Lower lobe of right lung (tissue), 2 donors: ENCODE data around the gene PRKN. TPM values are rescaled to one million over a fixed set of nuclear protein-coding genes. Genes with fewer than 3 reads are reported as not detected.

ENCODE experiments used
- ATAC-seq, 2 donors: fragments of 200-7000 bp; cut with Tn5 transposase; one replicate each; pipeline ENCODE4 v1.9.1; 2020 to 2022; ENCODE audit warnings: mild to moderate bottlenecking in 2 of 2, moderate library complexity in 2 of 2
- DNase-seq: peaks from one replicate; pipeline ENCODE4 v3.0.0-alpha.2; 2020
- H3K27ac ChIP-seq: fragments of 200-600 bp; one replicate; pipeline ENCODE4 v1.8.0; 2022
- H3K27me3 ChIP-seq: fragments of 200-600 bp; one replicate; pipeline ENCODE4 v1.8.0; 2022; ENCODE audit warnings: low read depth
- H3K36me3 ChIP-seq: fragments of 200-600 bp; one replicate; pipeline ENCODE4 v1.8.0; 2022; ENCODE audit warnings: mild to moderate bottlenecking
- H3K4me1 ChIP-seq: fragments of 200-600 bp; one replicate; pipeline ENCODE4 v1.8.0; 2022
- H3K4me3 ChIP-seq: fragments of 200-600 bp; one replicate; pipeline ENCODE4 v1.8.0; 2022; ENCODE audit warnings: mild to moderate bottlenecking
- H3K9me3 ChIP-seq: fragments of 200-600 bp; one replicate; pipeline ENCODE4 v1.8.0; 2022
- intact Hi-C: fragments of 100-400 bp; cut with DNase I; formaldehyde crosslinking; loops from one replicate; pipeline ENCODE4 v1.11.0; 2022
- total RNA-seq: library from RNA; stranded (reverse); fragmentation: NEBNext Ultra II Directional; extraction: Animal tissue kit (Norgen Biotek cat#: 25700); gene quantifications from one replicate; pipeline ENCODE4 v1.2.1, GENCODE V29; 2021
- TF ChIP-seq, protein P1 (sequence below): fragments of 200-600 bp; IDR thresholded peaks from one replicate; pipeline ENCODE4 v1.8.0; 2022; ENCODE audit warnings: antibody characterized with exemption, mild to moderate bottlenecking
- donor health status: DM: no; HTN: yes; CAD: no; lungs with severe emphysema.

PRKN gene
- total RNA-seq, 1 donor from 2014 or later: 6.1 TPM

- Histone ChIP-seq H3K36me3 (no peaks in the 10 kb centered on the region), H3K27ac (no peak overlapping the region), H3K9me3 (no peaks in the 10 kb centered on the region), H3K4me1 (no peaks in the 10 kb centered on the region), H3K4me3 (no peak overlapping the region), H3K27me3 (no peaks in the 10 kb centered on the region)
- TF ChIP-seq, protein P1, sequence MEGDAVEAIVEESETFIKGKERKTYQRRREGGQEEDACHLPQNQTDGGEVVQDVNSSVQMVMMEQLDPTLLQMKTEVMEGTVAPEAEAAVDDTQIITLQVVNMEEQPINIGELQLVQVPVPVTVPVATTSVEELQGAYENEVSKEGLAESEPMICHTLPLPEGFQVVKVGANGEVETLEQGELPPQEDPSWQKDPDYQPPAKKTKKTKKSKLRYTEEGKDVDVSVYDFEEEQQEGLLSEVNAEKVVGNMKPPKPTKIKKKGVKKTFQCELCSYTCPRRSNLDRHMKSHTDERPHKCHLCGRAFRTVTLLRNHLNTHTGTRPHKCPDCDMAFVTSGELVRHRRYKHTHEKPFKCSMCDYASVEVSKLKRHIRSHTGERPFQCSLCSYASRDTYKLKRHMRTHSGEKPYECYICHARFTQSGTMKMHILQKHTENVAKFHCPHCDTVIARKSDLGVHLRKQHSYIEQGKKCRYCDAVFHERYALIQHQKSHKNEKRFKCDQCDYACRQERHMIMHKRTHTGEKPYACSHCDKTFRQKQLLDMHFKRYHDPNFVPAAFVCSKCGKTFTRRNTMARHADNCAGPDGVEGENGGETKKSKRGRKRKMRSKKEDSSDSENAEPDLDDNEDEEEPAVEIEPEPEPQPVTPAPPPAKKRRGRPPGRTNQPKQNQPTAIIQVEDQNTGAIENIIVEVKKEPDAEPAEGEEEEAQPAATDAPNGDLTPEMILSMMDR: no peak
- intact Hi-C loops: no loop called here
- ATAC-seq (no peak), DNase-seq (no peak)
Observed at GRCh38 chr6:161747506-161747905, 980.1 kb downstream of the PRKN start.

- Histone ChIP-seq H3K27ac (no peak overlapping the region), H3K36me3 (no peaks in the 10 kb centered on the region), H3K27me3 (no peaks in the 10 kb centered on the region), H3K4me3 (no peak overlapping the region), H3K4me1 (no peaks in the 10 kb centered on the region), H3K9me3 (no peaks in the 10 kb centered on the region)
- TF ChIP-seq, protein P1: no peak
- DNase-seq (no peak), ATAC-seq (no peak)
- intact Hi-C loops: no loop called here
Observed at GRCh38 chr6:161745594-161746141, 981.9 kb downstream of the PRKN start.

GRCh38 chr6:161745128-161745527, 982.4 kb downstream of the PRKN start:
- ATAC-seq: no peak
- TF ChIP-seq, protein P1: no peak
- intact Hi-C loops: no loop called here

GRCh38 chr6:161744211-161745067, 983.1 kb downstream of the PRKN start:
- no peaks in the 10 kb centered on the region for H3K36me3 ChIP-seq
- no peak for DNase-seq
- no peak for ATAC-seq
- H3K9me3 ChIP-seq: no peaks in the 10 kb centered on the region
- H3K27me3 ChIP-seq: no peaks in the 10 kb centered on the region
- TF ChIP-seq, protein P1: no peak
- H3K27ac ChIP-seq: no peak overlapping the region
- intact Hi-C loops: no loop called here
- no peaks in the 10 kb centered on the region for H3K4me1 ChIP-seq
- no peak overlapping the region for H3K4me3 ChIP-seq

More at GRCh38 chr6:161745128-161745527, 982.4 kb downstream of the PRKN start:
- H3K9me3 ChIP-seq: no peaks in the 10 kb centered on the region
- H3K4me1 ChIP-seq: no peaks in the 10 kb centered on the region
- H3K27ac ChIP-seq: no peak overlapping the region
- no peaks in the 10 kb centered on the region for H3K27me3 ChIP-seq
- no peak for DNase-seq
- H3K4me3 ChIP-seq: no peak overlapping the region
- H3K36me3 ChIP-seq: no peaks in the 10 kb centered on the region

- ATAC-seq (no peak), DNase-seq (no peak)
- Histone ChIP-seq H3K4me1 (no peaks in the 10 kb centered on the region), H3K36me3 (no peaks in the 10 kb centered on the region), H3K27ac (no peak overlapping the region), H3K4me3 (no peak overlapping the region), H3K9me3 (no peaks in the 10 kb centered on the region), H3K27me3 (no peaks in the 10 kb centered on the region)
- intact Hi-C loops: no loop called here
- TF ChIP-seq, protein P1: no peak
Observed at GRCh38 chr6:161743509-161744178, 983.9 kb downstream of the PRKN start.
